22Rv1 (cell line): Measurements from ENCODE around the gene GARS1.
"Not testable (repeated sequence)": the region's sequence is repeated elsewhere in the genome, so short reads cannot be mapped to it uniquely, and the experiment has no call there.

Experiments used
- H3K27ac ChIP-seq: fragments of 450-650 bp; 2 replicates; pipeline ENCODE4 v1.5.1; 2017
- CTCF ChIP-seq: fragments of 450-650 bp; IDR thresholded peaks from 2 replicates; pipeline ENCODE4 v1.5.1; 2017; ENCODE audit warnings: mild to moderate bottlenecking
- ZFX ChIP-seq: fragments of 450-650 bp; IDR thresholded peaks from 2 replicates; pipeline ENCODE4 v1.6.1; 2017; ENCODE audit warnings: antibody characterized with exemption, borderline replicate concordance

GARS1 gene

GRCh38 chr7:30562498-30562897 lies 32.2 kb upstream of the GARS1 start:
- TF ChIP-seq ZFX (no peak), CTCF (no peak)
- no peak overlapping the region for H3K27ac ChIP-seq

GRCh38 chr7:30562909-30563308 lies 31.8 kb upstream of the GARS1 start:
- H3K27ac ChIP-seq = no peak overlapping the region
- TF ChIP-seq CTCF = no peak
- TF ChIP-seq ZFX = no peak

- TF ChIP-seq ZFX (no peak), CTCF (no peak)
- no peak overlapping the region for H3K27ac ChIP-seq
Observed at GRCh38 chr7:30563326-30563942, 31.2 kb upstream of the GARS1 start.

- TF ChIP-seq ZFX (no peak), CTCF (peak; percentile 87)
- H3K27ac ChIP-seq = no peak overlapping the region
Observed at GRCh38 chr7:30564243-30564892, 30.3 kb upstream of the GARS1 start.

- no peak for TF ChIP-seq CTCF
- no peak for TF ChIP-seq ZFX
- H3K27ac ChIP-seq = no peak overlapping the region
Observed at GRCh38 chr7:30566596-30566995, 28.1 kb upstream of the GARS1 start.

- TF ChIP-seq CTCF (no peak), ZFX (no peak)
- H3K27ac ChIP-seq = no peak overlapping the region
Observed at GRCh38 chr7:30567081-30567480, 27.6 kb upstream of the GARS1 start.

GRCh38 chr7:30570238-30570637 lies 24.4 kb upstream of the GARS1 start:
- H3K27ac ChIP-seq = not testable (repeated sequence)
